Large intestine (tissue), 3 donors: ENCODE measurements around the gene PTPRD. TPM values are rescaled to one million over a fixed set of nuclear protein-coding genes. Genes with fewer than 3 reads are reported as not detected.
"Not testable (repeated sequence)": the region's sequence is repeated elsewhere in the genome, so short reads cannot be mapped to it uniquely, and the experiment has no call there.

ENCODE experiments used
- DNase-seq, 2 donors: peaks; one replicate each; pipeline versions ENCODE4 v3.0.0 to v3.0.0-alpha.2; 2013
- H3K27ac ChIP-seq: one replicate; pipeline ENCODE4 v1.5.1; 2013; ENCODE audit warnings: low read length
- H3K27me3 ChIP-seq: 2 replicates; pipeline ENCODE4 v1.6.1; 2013; ENCODE audit warnings: low read length; ENCODE audit not compliant: control insufficient read depth, insufficient read depth
- H3K36me3 ChIP-seq: 2 replicates; pipeline ENCODE4 v1.6.1; 2013; ENCODE audit warnings: low read length; ENCODE audit not compliant: control insufficient read depth, insufficient read depth
- H3K4me1 ChIP-seq: one replicate; pipeline ENCODE4 v1.6.1; 2013; ENCODE audit warnings: low read length; ENCODE audit not compliant: control insufficient read depth, insufficient read depth
- H3K4me3 ChIP-seq: one replicate; pipeline ENCODE4 v1.5.1; 2013; ENCODE audit warnings: low read length
- H3K9me3 ChIP-seq: one replicate; pipeline ENCODE4 v1.6.1; 2013; ENCODE audit warnings: mild to moderate bottlenecking, low read depth, low read length, moderate library complexity; ENCODE audit not compliant: control insufficient read depth
- WGBS: methylation state at CpG from one replicate; pipeline ENCODE4 v1.1.5; 2013; ENCODE audit warnings: low lambda C conversion rate; ENCODE audit not compliant: insufficient coverage; 5-methylcytosine and 5-hydroxymethylcytosine counted together
- polyA plus RNA-seq: library from polyadenylated mRNA; unstranded; fragments of 120-200 nt; gene quantifications from one replicate; pipeline ENCODE4 v1.2.1, GENCODE V29; 2013

The PTPRD gene
- polyA plus RNA-seq, 1 donor: 12.0 TPM

- not testable (repeated sequence) for H3K4me1 ChIP-seq, H3K36me3 ChIP-seq, H3K27me3 ChIP-seq, H3K9me3 ChIP-seq, H3K27ac ChIP-seq, DNase-seq, H3K4me3 ChIP-seq
- WGBS: 93% methylated on average over 3 of the region's 19 CpGs
These were observed 1692.2 kb downstream of the PTPRD start for GRCh38 chr9:8920478-8921183.

GRCh38 chr9:8917956-8918739 lies 1694.7 kb downstream of the PTPRD start:
- Histone ChIP-seq H3K27ac (no peak overlapping the region), H3K4me1 (no peaks in the 10 kb centered on the region), H3K9me3 (no peaks in the 10 kb centered on the region), H3K27me3 (no peaks in the 10 kb centered on the region), H3K36me3 (no peaks in the 10 kb centered on the region), H3K4me3 (no peak overlapping the region)
- no peak for DNase-seq
- no CpG with 5 or more reads among the region's 7 CpGs for WGBS

GRCh38 chr9:8916771-8917170 lies 1696.0 kb downstream of the PTPRD start:
- Histone ChIP-seq H3K4me3 (no peak overlapping the region), H3K27me3 (no peaks in the 10 kb centered on the region), H3K4me1 (no peaks in the 10 kb centered on the region), H3K9me3 (no peaks in the 10 kb centered on the region), H3K27ac (no peak overlapping the region), H3K36me3 (no peaks in the 10 kb centered on the region)
- no peak for DNase-seq
- 86% methylated on average over 1 of the region's 2 CpGs for WGBS

GRCh38 chr9:8907868-8908267 lies 1704.9 kb downstream of the PTPRD start:
- H3K9me3 ChIP-seq: no peaks in the 10 kb centered on the region
- no peak overlapping the region for H3K4me3 ChIP-seq
- no peak overlapping the region for H3K27ac ChIP-seq
- H3K36me3 ChIP-seq: no peaks in the 10 kb centered on the region
- no peaks in the 10 kb centered on the region for H3K4me1 ChIP-seq
- no peaks in the 10 kb centered on the region for H3K27me3 ChIP-seq
- DNase-seq: no peak

- no peak for DNase-seq
- no peaks in the 10 kb centered on the region for H3K4me1 ChIP-seq
- H3K4me3 ChIP-seq: no peak overlapping the region
- H3K27me3 ChIP-seq: no peaks in the 10 kb centered on the region
- H3K36me3 ChIP-seq: no peaks in the 10 kb centered on the region
- WGBS: 60% methylated on average over 1 of the region's 3 CpGs
- no peak overlapping the region for H3K27ac ChIP-seq
- no peaks in the 10 kb centered on the region for H3K9me3 ChIP-seq
These were observed 1707.1 kb downstream of the PTPRD start for GRCh38 chr9:8905731-8906130.

- Histone ChIP-seq H3K36me3 (no peaks in the 10 kb centered on the region), H3K9me3 (no peaks in the 10 kb centered on the region), H3K27ac (no peak overlapping the region), H3K27me3 (no peaks in the 10 kb centered on the region), H3K4me3 (no peak overlapping the region), H3K4me1 (no peaks in the 10 kb centered on the region)
- 57% methylated on average over 1 of the region's 8 CpGs for WGBS
- peak in 1 of 2 donors; percentile 6 for DNase-seq
These were observed 1707.9 kb downstream of the PTPRD start for GRCh38 chr9:8904771-8905515.

GRCh38 chr9:8903077-8903476 lies 1709.7 kb downstream of the PTPRD start:
- Histone ChIP-seq H3K27ac (no peak overlapping the region), H3K4me3 (no peak overlapping the region), H3K27me3 (no peaks in the 10 kb centered on the region), H3K4me1 (no peaks in the 10 kb centered on the region), H3K36me3 (no peaks in the 10 kb centered on the region), H3K9me3 (no peaks in the 10 kb centered on the region)
- WGBS: 100% methylated on average over 1 of the region's 5 CpGs
- DNase-seq: no peak

- H3K27me3 ChIP-seq: no peaks in the 10 kb centered on the region
- no peaks in the 10 kb centered on the region for H3K4me1 ChIP-seq
- H3K27ac ChIP-seq: no peak overlapping the region
- no peaks in the 10 kb centered on the region for H3K9me3 ChIP-seq
- WGBS: no CpG with 5 or more reads among the region's 2 CpGs
- DNase-seq: no peak
- H3K36me3 ChIP-seq: no peaks in the 10 kb centered on the region
- no peak overlapping the region for H3K4me3 ChIP-seq
These were observed 1711.7 kb downstream of the PTPRD start for GRCh38 chr9:8901146-8901545.

GRCh38 chr9:8899511-8899910 lies 1713.3 kb downstream of the PTPRD start:
- Histone ChIP-seq H3K9me3 (no peaks in the 10 kb centered on the region), H3K27ac (no peak overlapping the region), H3K4me1 (no peaks in the 10 kb centered on the region), H3K36me3 (no peaks in the 10 kb centered on the region), H3K27me3 (no peaks in the 10 kb centered on the region), H3K4me3 (no peak overlapping the region)
- WGBS: no CpG with 5 or more reads among the region's 4 CpGs
- DNase-seq: no peak

- Histone ChIP-seq H3K27me3 (no peaks in the 10 kb centered on the region), H3K27ac (no peak overlapping the region), H3K36me3 (no peaks in the 10 kb centered on the region), H3K9me3 (no peaks in the 10 kb centered on the region), H3K4me3 (no peak overlapping the region), H3K4me1 (no peaks in the 10 kb centered on the region)
- DNase-seq: no peak
- WGBS: 100% methylated on average over 1 of the region's 3 CpGs
These were observed 1717.0 kb downstream of the PTPRD start for GRCh38 chr9:8895861-8896224.
